Right forelimb (tissue), 1 donor: ENCODE data around the gene UNC80.

ENCODE experiments used
- DNase-seq: peaks from one replicate; pipeline ENCODE4 v3.0.0-alpha.2; 2018

Gene UNC80

GRCh38 chr2:209913786-209914345 is 142.2 kb downstream of the UNC80 start:
- no peak for DNase-seq

GRCh38 chr2:209917154-209917771 is 145.6 kb downstream of the UNC80 start:
- DNase-seq: no peak

GRCh38 chr2:209918251-209918650 is 146.6 kb downstream of the UNC80 start:
- DNase-seq: no peak

- no peak for DNase-seq
Observed at GRCh38 chr2:209922116-209922515, 150.5 kb downstream of the UNC80 start.

- DNase-seq: no peak
Observed at GRCh38 chr2:209929369-209929768, 157.7 kb downstream of the UNC80 start.

GRCh38 chr2:209933499-209934483 is 162.2 kb downstream of the UNC80 start:
- no peak for DNase-seq

GRCh38 chr2:209936106-209936666 is 164.6 kb downstream of the UNC80 start:
- DNase-seq: no peak

GRCh38 chr2:209937893-209938292 is 166.3 kb downstream of the UNC80 start:
- DNase-seq: no peak

GRCh38 chr2:209938906-209939305 is 167.3 kb downstream of the UNC80 start:
- no peak for DNase-seq

- no peak for DNase-seq
Observed at GRCh38 chr2:209940936-209941335, 169.3 kb downstream of the UNC80 start.

GRCh38 chr2:209942426-209942825 is 170.8 kb downstream of the UNC80 start:
- DNase-seq: no peak

GRCh38 chr2:209942936-209943605 is 171.4 kb downstream of the UNC80 start:
- DNase-seq: no peak

GRCh38 chr2:209943776-209944175 is 172.1 kb downstream of the UNC80 start:
- no peak for DNase-seq

GRCh38 chr2:209946539-209946938 is 174.9 kb downstream of the UNC80 start:
- DNase-seq: no peak

- DNase-seq: no peak
Observed at GRCh38 chr2:209956271-209956670, 184.6 kb downstream of the UNC80 start.

GRCh38 chr2:209958016-209958415 is 186.4 kb downstream of the UNC80 start:
- no peak for DNase-seq

GRCh38 chr2:209960045-209960444 is 188.4 kb downstream of the UNC80 start:
- no peak for DNase-seq

GRCh38 chr2:209960676-209961630 is 189.3 kb downstream of the UNC80 start:
- no peak for DNase-seq

- DNase-seq: no peak
Observed at GRCh38 chr2:209965723-209966122, 194.1 kb downstream of the UNC80 start.

GRCh38 chr2:209969692-209970091 is 198.1 kb downstream of the UNC80 start:
- no peak for DNase-seq

- no peak for DNase-seq
Observed at GRCh38 chr2:209970271-209970670, 198.6 kb downstream of the UNC80 start.

GRCh38 chr2:209970711-209971110 is 199.1 kb downstream of the UNC80 start:
- DNase-seq: no peak
